NCI-H1105 treated with DMSO at 0.1 percent for 48 hours (cell line): ENCODE results near the gene SPOCD1.

Experiments used
- DNase-seq: peaks from one replicate; lab custom pipeline; 2025; lab: John Stamatoyannopoulos, UW

SPOCD1 gene

GRCh38 chr1:31815752-31816500, at the start of gene SPOCD1:
Gene SPOCD1, minus strand, starts transcription at chr1:31816022. Its CDS starts 689 bp downstream, at chr1:31815333.
- no peak for DNase-seq

- no peak for DNase-seq
Measured at GRCh38 chr1:31862071-31862470, 46.2 kb upstream of the SPOCD1 start.

DNA sequence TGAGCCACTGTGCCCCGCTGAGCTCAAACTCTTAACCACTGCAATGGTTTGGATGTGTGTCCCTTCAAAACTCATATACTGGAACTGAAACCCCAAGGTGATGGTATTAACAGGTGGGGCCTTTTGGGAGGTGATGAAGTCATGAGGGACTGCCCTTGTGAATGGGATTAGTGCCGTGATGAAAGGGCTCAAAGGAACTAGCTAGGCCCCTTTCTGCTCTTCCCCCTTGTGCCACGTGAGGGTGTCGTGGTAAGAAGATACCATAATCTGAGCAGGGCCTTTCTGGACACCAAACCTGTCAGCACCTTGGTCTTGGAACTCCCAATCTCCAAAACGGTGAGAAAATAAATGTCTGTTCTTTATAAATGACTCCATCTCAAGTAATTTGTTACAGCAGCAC, 45.5 kb upstream of the SPOCD1 start:
- DNase-seq, result no peak

- DNase-seq, result no peak
Measured at GRCh38 chr1:31860581-31860980, 44.8 kb upstream of the SPOCD1 start.

GRCh38 chr1:31859719-31860118, 43.9 kb upstream of the SPOCD1 start:
- no peak for DNase-seq

DNA sequence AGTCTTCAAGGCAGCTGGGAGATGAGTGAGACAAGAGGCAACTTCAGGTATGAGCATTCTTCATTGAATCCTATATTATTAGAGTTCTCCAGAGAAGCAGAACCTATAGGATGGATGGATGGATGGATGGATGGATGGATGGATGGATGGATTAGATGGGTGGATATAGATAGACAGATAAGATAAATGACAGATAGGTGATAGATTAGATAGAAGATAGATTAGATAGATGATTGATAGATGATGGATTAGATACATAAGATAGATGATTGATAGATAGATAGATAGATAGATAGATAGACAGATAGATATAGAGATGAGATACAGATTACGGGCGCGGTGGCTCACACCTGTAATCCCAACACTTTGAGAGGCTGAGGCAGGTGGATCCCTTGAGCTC, 43.2 kb upstream of the SPOCD1 start:
- DNase-seq, result no peak

DNA sequence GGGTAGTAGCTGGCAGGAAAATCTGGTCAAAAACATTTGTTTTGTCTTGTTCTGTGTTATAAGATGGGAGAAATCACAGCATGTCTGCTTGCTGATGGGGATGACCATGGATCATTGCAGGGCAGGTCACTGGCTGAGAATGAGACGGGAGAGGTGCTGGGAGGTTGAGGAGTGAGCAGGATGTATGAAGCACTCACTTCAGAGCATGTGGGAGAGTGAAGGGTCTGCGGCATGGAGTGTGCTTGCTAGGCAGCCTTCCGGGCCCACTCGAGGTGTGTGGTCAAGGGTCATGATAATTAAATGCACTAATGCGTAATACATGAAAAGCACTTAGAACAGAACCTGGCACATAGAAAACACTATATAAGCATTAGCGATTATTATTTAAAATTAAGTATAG, 42.0 kb upstream of the SPOCD1 start:
- DNase-seq, result no peak

DNA sequence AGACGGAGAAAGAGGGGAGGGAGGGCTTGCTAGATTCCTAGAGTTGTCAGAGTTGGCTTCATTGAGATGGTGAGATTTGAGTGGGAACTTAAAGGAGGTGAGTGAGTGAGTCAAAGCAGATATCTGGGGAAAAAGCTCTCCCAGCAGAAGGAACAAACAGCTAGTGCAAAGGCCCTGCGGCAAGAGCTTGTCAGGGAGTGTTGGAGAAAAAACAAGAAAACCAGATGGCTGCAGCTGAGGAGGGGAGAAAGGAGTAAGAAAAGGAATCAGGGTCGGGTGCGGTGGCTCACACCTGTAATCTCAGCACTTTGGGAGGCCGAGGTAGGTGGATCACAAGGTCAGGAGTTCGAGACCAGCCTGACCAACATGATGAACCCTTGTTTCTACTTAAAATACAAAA, 40.3 kb upstream of the SPOCD1 start:
- no peak for DNase-seq

DNA sequence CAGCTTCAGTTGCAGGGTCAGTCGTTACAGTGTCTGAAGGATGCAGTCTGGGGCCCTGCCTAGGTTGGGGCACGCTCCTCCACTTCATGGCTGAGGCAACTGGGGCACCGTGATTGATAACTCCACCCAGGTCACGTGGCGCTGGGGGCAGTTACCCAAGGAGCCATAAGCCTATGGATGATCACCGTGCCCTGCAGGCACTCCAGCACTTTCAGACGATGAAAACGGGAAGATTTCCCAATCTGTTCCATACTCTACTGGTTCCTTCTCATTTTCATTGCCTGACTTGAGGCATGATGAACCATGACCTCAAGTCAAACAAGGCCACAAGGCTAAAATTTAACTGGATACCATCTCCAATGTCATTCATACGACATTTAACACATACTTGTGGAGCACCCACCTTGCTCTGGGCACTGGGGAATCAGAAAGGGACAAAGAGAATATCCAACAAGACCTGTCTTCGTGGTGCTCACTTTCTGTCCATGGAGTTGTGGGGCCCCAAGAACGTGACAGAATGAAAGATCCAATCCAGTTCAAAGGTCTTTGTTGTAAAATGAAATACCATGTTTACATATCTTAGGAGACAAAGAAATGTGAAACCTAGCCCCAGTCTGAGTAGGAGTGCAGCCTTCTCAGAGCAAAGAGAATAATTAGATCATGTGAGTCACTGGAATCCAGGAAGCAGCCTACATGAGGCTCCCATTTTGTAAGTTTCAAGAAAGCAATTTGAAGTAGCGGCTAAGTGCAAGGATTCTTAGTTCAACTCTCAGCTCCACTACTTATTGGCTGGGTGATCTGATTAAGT, 39.4 kb upstream of the SPOCD1 start:
- no peak for DNase-seq

DNA sequence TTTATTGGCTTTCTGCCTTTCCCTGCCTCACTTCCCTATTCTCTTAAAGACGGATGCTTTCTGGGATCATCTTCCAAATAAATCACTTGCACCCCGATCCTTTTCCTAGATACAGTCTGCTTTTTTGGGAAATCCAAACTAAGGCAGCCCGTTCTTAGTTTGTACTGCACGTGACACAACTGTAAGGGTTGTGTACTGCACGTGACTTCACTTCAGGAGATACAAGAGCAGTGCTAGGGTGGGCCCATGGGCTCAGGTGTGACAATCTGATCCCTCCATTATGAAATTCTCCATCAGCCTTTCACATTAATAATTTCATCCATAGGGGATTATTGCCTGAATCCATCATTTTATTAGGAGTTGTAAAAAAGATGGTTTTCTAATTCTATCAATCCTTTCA, 33.8 kb upstream of the SPOCD1 start:
- DNase-seq, result no peak

DNA sequence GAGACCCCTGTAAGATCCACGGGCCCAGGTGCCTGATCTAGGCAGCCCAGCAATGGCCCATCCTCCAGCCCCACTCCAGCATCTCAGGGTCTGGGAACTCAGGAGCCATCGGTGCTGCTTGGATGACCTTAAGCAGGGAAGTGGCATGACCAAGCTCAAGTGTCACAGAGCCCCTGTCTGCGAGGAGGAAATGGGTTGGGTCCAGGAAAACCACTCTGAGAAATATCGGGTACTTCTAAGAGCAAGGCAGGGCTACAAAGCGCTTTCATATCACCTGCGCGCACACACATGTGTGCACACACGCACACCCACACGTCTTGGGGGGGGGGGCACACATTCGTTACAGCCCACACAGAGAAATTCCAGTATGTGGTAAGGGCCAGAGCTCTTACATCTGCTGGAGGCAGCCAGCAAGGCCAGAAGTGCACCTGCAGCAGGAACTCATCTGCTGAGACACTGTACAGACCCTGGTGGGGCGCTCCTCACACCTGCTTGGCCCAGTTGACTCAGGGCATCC, 32.6 kb upstream of the SPOCD1 start:
- no peak for DNase-seq

GRCh38 chr1:31846484-31846883, 30.7 kb upstream of the SPOCD1 start:
- no peak for DNase-seq

GRCh38 chr1:31843506-31843905, 27.7 kb upstream of the SPOCD1 start:
- DNase-seq, result no peak

DNA sequence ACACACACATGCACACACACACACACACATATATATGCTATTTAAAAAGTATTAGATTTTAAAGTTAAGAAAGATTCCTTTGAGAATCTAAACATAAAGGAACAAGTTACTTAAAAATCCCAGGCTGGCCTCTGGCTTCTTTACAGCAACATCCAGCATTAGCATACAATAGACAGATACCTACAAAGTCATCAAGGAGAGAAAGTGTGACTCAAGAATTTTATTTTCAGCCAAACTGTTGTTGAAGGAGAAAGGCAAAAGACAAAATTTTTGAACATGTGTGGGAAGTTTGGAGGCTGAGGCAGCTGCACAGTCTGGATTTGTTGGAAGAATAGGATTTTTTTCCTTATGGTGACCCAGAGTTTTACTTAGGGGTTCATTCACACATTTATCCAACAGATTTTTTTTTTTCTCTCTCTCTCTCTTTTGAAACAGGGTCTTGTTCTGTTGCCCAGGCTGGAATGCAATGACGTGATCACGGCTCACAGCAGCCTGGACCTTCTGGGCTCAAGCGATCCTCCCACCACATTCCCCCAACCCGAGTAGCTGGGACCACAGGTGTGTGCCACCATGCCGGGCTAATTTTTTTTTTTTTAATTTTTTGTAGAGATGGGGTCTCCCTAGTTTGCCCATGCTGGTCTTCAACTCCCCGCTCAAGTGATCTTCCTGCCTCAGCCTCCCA, 24.0 kb upstream of the SPOCD1 start:
- DNase-seq, result no peak

DNA sequence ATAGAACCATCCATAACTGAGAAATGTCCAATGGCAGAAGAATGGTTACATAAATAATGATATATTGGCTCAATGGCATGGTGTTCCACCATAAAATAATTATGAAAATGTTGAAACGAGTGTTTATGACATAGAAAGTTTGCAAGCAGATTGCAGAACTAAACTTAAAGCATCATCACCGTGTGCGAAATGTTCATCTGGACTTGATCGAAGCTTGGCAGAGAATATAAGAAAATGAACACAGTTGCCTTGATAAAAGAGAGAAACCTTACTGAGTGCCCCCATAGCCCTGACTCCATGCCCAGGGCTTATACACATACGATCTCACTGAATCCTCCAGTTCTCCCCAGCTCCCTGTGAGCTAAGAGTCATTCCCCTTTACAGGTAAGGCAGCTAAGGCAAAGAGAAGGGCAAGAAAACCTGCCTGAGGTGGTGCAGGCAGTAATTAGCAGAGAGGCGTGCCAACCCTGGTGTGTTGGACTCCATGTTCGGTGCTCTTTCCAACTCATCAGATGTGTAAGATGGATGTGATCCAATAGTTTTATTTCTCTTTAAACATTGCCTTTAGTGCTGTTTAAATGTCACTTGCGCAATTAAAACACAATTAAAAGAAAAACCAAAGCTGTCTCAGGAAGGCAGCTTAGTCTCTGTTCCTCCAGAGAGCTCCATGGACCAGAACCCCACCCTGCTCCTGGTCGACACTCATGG, 21.8 kb upstream of the SPOCD1 start:
- no peak for DNase-seq

DNA sequence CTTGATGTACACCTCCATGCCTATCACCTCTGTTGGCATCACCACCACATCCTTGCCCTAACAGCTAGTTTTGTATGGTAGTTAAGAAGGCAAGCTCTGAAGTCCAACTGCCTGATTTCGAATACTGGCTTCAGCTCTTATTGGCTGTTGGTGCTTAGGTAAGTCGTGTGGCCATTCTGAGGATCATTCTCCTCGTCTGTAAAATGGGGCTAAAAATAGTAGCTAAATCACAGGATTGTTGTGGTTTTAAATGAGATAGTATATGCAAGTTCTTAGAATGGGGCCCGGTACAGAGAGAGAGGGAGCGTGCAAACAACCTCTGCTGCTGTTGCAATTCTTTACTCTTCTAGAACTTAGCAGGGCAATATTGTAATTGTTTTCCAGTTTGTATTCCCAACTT, 20.8 kb upstream of the SPOCD1 start:
- DNase-seq, result no peak

- DNase-seq, result no peak
Measured at GRCh38 chr1:31835415-31835814, 19.6 kb upstream of the SPOCD1 start.

- DNase-seq, result no peak
Measured at GRCh38 chr1:31834501-31834900, 18.7 kb upstream of the SPOCD1 start.

DNA sequence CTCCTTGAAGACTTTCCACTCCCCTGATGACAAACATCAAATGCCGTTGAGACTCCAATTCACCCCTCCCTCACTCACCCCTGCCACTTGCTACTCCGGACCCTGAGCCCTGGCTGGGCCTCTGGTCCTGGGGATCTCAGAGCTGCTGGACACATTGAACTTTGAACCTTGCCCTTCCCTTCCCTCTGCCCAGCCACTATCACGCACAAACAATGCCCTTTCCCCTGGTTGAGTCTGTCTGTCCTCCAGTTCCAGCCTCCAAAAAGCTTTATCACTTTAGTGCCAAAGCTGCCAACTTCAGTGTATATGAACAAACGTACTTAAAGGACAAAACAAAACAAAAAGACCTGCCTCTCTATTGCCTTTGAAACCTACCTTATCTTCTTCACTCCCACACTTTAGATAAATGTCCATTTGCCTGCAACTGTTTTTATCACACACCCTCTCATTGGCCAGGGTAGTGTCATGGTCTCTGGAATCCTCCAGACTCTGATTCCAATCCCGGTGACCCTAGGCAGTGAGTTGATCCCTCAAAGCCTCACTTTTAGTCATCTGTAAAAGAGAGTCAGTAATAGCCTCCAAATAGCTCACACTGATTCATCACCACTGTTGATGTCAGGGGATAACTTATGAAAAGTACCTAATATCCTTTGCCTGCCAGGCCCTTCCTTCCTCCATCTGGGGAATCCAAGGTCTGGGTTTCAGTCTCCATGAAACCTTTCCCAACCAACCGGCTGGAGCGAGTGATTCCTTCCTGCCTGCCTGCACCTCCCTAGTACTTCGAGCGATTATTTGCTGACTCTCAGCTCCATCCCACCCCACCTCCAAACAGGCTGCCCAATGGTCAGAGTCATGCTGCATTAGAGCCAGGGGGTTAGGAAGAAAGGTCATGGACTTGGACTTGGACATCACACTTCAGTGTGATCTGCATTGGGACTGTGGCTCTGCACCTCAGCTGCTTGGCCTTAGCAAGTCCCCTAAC, 15.9 kb upstream of the SPOCD1 start:
- no peak for DNase-seq

DNA sequence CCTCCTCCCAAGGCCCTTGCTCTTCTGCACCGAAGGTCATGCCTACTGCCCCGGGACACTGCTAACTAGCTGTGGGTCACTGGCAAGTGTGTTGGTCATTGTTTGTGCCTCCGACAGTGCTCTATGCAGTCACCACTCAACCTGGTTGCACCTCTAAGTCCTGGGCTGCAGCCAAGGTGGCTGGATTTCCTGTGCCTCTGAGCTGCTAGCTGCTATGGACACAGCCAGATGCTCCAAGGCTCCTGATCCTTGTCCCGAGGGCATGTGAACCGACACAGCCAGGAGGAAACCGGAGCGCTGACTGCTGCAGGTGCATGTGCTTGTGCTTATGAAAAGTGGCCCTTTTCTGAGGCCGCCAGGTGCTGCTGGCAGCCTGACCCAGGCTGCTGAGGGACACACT, 14.7 kb upstream of the SPOCD1 start:
- no peak for DNase-seq

DNA sequence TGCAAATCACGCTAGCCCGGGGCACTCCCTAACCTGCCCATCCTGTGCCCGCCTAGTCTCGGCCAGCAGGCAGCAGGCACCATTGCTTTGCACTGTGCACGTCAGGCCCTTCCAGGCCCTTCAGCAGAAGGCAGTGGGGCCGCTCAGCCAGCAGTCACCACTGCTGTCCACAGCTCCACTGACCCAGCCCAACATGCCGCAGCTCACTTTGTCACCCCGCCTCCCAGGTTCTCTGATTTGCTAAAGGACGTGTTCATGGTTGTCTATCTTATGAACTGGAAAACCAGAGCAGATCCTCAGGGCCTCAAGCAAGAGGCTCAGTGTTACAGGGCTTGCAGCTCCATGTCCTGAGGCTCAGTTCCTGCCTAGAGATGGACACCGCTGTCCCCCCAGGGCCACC, 14.2 kb upstream of the SPOCD1 start:
- DNase-seq, result no peak
